Pancreas (tissue), 10 donors: ENCODE data around the gene TELO2. TPM values are rescaled to one million over a fixed set of nuclear protein-coding genes. Genes with fewer than 3 reads are reported as not detected.
"Not testable (repeated sequence)": the region's sequence is repeated elsewhere in the genome, so short reads cannot be mapped to it uniquely, and the experiment has no call there.

ENCODE experiments used
- ATAC-seq, 4 donors: fragments of 200-7000 bp; cut with Tn5 transposase; one replicate each; pipeline versions ENCODE4 v1.8.0 to v1.9.1; 2020; ENCODE audit warnings: mild to moderate bottlenecking in 4 of 4, moderate library complexity in 4 of 4
- DNase-seq, 6 donors: peaks; one replicate each; pipeline ENCODE4 v3.0.0-alpha.2; 2020
- FAIRE-seq: peaks from 2 replicates; lab custom pipeline; 2012; peaks lifted over from hg19 to GRCh38; lab: Jason Lieb, UNC
- H3K27ac ChIP-seq, 4 donors: fragments of 200-600 bp; sonication (generic); 1 replicate in 3 of 4; 2 replicates in 1 of 4; pipeline versions ENCODE4 v1.5.0 to v1.8.0; 2020
- H3K27me3 ChIP-seq, 4 donors: fragments of 200-600 bp; one replicate each; pipeline ENCODE4 v1.8.0; 2021
- H3K36me3 ChIP-seq, 3 donors: fragments of 200-600 bp; sonication (generic) in 1 of 3; one replicate each; pipeline versions ENCODE4 v1.5.0 to v1.8.0; 2020 to 2021
- H3K4me1 ChIP-seq, 3 donors: fragments of 200-600 bp; one replicate each; pipeline ENCODE4 v1.8.0; 2021
- H3K4me3 ChIP-seq, 4 donors: fragments of 200-600 bp; sonication (generic) in 2 of 4; one replicate each; pipeline versions ENCODE4 v1.5.0 to v1.8.0; 2020 to 2021
- H3K9me3 ChIP-seq, 4 donors: fragments of 200-600 bp; one replicate each; pipeline ENCODE4 v1.8.0; 2021
- WGBS, 2 donors: extraction: QIAGEN DNeasy Blood & Tissue Kit; methylation state at CpG; one replicate each; pipeline ENCODE4 v1.1.7; 2013; 5-methylcytosine and 5-hydroxymethylcytosine counted together
- intact Hi-C, 3 donors: fragments of 100-400 bp; cut with DNase I; formaldehyde crosslinking; loops; one replicate each; pipeline versions ENCODE4 v1.11.1 to v1.14.2; 2022
- polyA plus RNA-seq, 2 donors: library from polyadenylated mRNA; stranded (reverse); fragments of 200-250 nt; gene quantifications; one replicate each; pipeline ENCODE4 v1.2.3, GENCODE V29; 2013
- total RNA-seq, 6 donors: library from RNA; stranded (reverse); fragmentation: NEBNext Ultra II Directional in 4 of 6; extraction: Animal tissue kit (Norgen Biotek cat#: 25700) in 4 of 6; gene quantifications; one replicate each; pipeline versions ENCODE4 v1.2.1 to v1.2.4, GENCODE V29; 2021 to 2023
- TF ChIP-seq, protein P1 (sequence below), 4 donors: fragments of 200-600 bp; sonication (generic) in 3 of 4; IDR thresholded peaks; one replicate each; pipeline versions ENCODE4 v1.5.0 to v1.8.0; 2021; ENCODE audit warnings: antibody characterized with exemption in 4 of 4
- donor health status: healthy with polysubstance abuse.
- donor health status: DM: no; HTN: no; CAD: no; lungs with moderate emphysema.
- donor health status: DM: no; HTN: no; CAD: no.
- donor health status: control.
- donor health status: control.
- donor health status: Bipolar disorder and iron deficiency.
- donor health status: DM: yes; HTN: yes; CAD: no.
- donor health status: DM: no; HTN: no; CAD: no.
- donor health status: DM: no; HTN: no; CAD: no.
- donor health status: DM: yes; HTN: yes; CAD: no.

The TELO2 gene
- total and polyA plus RNA-seq, 8 donors, result 11.7 to 98.7 (median 19.6) TPM

- intact Hi-C loops, result no loop called here
- DNase-seq (peak in 2 of 6 donors; percentile 39 to 65), ATAC-seq (no peak), FAIRE-seq (no peak)
- Histone ChIP-seq H3K27ac (peak overlapping the region in 3 of 4 donors; percentile 61 to 80 (median 71)), H3K4me3 (peak overlapping the region; percentile 63 to 99 (median 90)), H3K9me3 (no peaks in the 10 kb centered on the region), H3K36me3 (no peaks in the 10 kb centered on the region), H3K4me1 (peaks cover 0 to 12% (median 0%) of the 10 kb centered on the region in 3 donors), H3K27me3 (no peaks in the 10 kb centered on the region)
- WGBS, 2 donors, result 6 to 8% methylated on average over 46 to 57 of the region's 57 CpGs
- TF ChIP-seq, protein P1, sequence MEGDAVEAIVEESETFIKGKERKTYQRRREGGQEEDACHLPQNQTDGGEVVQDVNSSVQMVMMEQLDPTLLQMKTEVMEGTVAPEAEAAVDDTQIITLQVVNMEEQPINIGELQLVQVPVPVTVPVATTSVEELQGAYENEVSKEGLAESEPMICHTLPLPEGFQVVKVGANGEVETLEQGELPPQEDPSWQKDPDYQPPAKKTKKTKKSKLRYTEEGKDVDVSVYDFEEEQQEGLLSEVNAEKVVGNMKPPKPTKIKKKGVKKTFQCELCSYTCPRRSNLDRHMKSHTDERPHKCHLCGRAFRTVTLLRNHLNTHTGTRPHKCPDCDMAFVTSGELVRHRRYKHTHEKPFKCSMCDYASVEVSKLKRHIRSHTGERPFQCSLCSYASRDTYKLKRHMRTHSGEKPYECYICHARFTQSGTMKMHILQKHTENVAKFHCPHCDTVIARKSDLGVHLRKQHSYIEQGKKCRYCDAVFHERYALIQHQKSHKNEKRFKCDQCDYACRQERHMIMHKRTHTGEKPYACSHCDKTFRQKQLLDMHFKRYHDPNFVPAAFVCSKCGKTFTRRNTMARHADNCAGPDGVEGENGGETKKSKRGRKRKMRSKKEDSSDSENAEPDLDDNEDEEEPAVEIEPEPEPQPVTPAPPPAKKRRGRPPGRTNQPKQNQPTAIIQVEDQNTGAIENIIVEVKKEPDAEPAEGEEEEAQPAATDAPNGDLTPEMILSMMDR (IDR thresholded peaks at IDR 0.05), result no peak
Observed at GRCh38 chr16:1474082-1474795, 18.9 kb upstream of the TELO2 start.

GRCh38 chr16:1474796-1475551 lies 18.2 kb upstream of the TELO2 start, which contains the start of gene CLCN7:
TSS of gene CLCN7 (minus strand) at chr16:1475028. CDS start at chr16:1474974, 54 bp downstream.
- Histone ChIP-seq H3K4me3 (peak within 1 kb of the TSS; percentile 63 to 99 (median 90)), H3K9me3 (no peaks in the 10 kb centered on the region), H3K36me3 (no peaks in the 10 kb centered on the region), H3K27ac (peak within 1 kb of the TSS; percentile 61 to 80 (median 71)), H3K4me1 (peaks cover 0 to 12% (median 0%) of the 10 kb centered on the region in 3 donors), H3K27me3 (no peaks in the 10 kb centered on the region)
- WGBS, 2 donors, result 0% methylated on average over 73 to 99 of the region's 99 CpGs
- intact Hi-C loops, result no loop called here
- peak; percentile 83 to 98 (median 87) for DNase-seq
- ATAC-seq, result peak; percentile 94 to 98 (median 96)
- TF ChIP-seq, protein P1 (IDR thresholded peaks at IDR 0.05), result no peak
- no peak for FAIRE-seq

- WGBS, 2 donors, result 54 to 56% methylated on average over 15 of the region's 15 CpGs
- H3K4me3 ChIP-seq, result peak overlapping the region; percentile 63 to 99 (median 90)
- peaks cover 0 to 12% (median 0%) of the 10 kb centered on the region in 3 donors for H3K4me1 ChIP-seq
- intact Hi-C loops, result no loop called here
- FAIRE-seq (no peak), DNase-seq (peak in 3 of 6 donors; percentile 37 to 49 (median 48)), ATAC-seq (no peak)
- peak overlapping the region; percentile 61 to 80 (median 71) for H3K27ac ChIP-seq
- H3K36me3 ChIP-seq, result no peaks in the 10 kb centered on the region
- no peaks in the 10 kb centered on the region for H3K9me3 ChIP-seq
- H3K27me3 ChIP-seq, result no peaks in the 10 kb centered on the region
- TF ChIP-seq, protein P1 (IDR thresholded peaks at IDR 0.05), result no peak
Observed at GRCh38 chr16:1475552-1476114, 17.5 kb upstream of the TELO2 start.

DNA sequence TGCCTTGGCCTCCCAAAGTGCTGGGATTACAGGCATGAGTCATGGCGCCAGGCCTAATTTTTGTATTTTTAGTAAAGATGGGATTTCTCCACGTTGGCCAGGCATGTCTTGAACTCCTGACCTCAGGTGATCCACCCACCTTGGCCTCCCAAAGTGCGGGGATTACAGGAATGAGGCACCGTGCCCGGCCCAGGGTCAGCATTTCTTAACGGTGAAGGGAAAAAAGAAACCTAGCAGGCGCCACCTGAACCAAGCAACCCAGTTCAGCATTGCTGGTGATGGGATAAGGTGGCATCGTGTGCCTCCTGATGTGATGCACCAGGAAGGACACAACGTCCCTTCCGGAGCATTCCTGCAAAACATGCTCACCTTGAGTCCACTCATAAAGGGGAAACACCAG lies 16.1 kb upstream of the TELO2 start:
- WGBS, 2 donors, result 86 to 90% methylated on average over 10 of the region's 10 CpGs
- intact Hi-C loops, result no loop called here
- ATAC-seq, result no peak

DNA sequence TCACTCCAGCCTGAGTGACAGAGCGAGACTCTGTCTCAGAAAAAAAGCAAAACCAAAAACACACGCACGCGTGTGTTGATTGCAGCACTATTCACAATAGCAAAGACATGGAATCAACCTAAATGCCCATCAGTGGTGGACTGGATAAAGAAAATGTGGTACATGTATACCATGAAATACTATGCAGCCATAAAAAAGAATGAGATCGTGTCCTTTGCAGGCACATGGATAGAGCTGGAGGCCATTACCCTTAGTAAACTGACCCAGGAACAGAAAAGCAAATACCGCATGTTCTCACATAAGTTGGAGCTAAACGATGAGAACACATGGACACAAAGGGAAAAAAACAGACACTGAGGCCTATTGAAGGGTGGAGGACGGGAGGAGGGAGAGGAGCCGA lies 14.2 kb upstream of the TELO2 start:
- H3K9me3 ChIP-seq, intact Hi-C loops: not testable (repeated sequence)
- 84 to 91% methylated on average over 9 of the region's 9 CpGs for WGBS, 2 donors

More for the DNA sequence above, 16.1 kb upstream of the TELO2 start:
- TF ChIP-seq, protein P1 (IDR thresholded peaks at IDR 0.05), result no peak
- DNase-seq, result no peak
- no peaks in the 10 kb centered on the region for H3K9me3 ChIP-seq
- no peaks in the 10 kb centered on the region for H3K36me3 ChIP-seq
- no peak overlapping the region for H3K4me3 ChIP-seq
- H3K27me3 ChIP-seq, result no peaks in the 10 kb centered on the region
- FAIRE-seq, result no peak
- no peak overlapping the region for H3K27ac ChIP-seq
- H3K4me1 ChIP-seq, result peaks cover 0 to 12% (median 0%) of the 10 kb centered on the region in 3 donors

More for the DNA sequence above, 14.2 kb upstream of the TELO2 start:
- H3K4me3 ChIP-seq, FAIRE-seq, ATAC-seq, H3K4me1 ChIP-seq, DNase-seq, H3K36me3 ChIP-seq, H3K27ac ChIP-seq, H3K27me3 ChIP-seq: not testable (repeated sequence)
